Nephron (organoid): ENCODE data around the gene NKG7.
A peak's percentile ranks its signal among the peaks of the same experiment; 100 is the strongest.
"Not testable (repeated sequence)": the region's sequence is repeated elsewhere in the genome, so short reads cannot be mapped to it uniquely, and the experiment has no call there.

Experiments
- H3K27ac Mint-ChIP-seq, 3 experiments: 2 replicates each; pipeline ENCODE4 v1.8.0; 2020; ENCODE audit warnings: mixed read lengths in 3 of 3, mild to moderate bottlenecking in 2 of 3, moderate library complexity in 1 of 3
- H3K27me3 Mint-ChIP-seq: 2 replicates; pipeline ENCODE4 v1.8.0; 2021; ENCODE audit warnings: low read depth, mild to moderate bottlenecking, moderate library complexity, mixed read lengths
- H3K36me3 Mint-ChIP-seq: 2 replicates; pipeline ENCODE4 v1.8.0; 2020; ENCODE audit warnings: low read depth, mixed read lengths
- H3K4me1 Mint-ChIP-seq: 2 replicates; pipeline ENCODE4 v1.8.0; 2020; ENCODE audit warnings: mixed read lengths
- H3K4me3 Mint-ChIP-seq, 3 experiments: 2 replicates each; pipeline ENCODE4 v1.8.0; 2020; ENCODE audit warnings: mild to moderate bottlenecking in 3 of 3, mixed read lengths in 3 of 3, moderate library complexity in 2 of 3
- H3K9me3 Mint-ChIP-seq: 2 replicates; pipeline ENCODE4 v1.8.0; 2020; ENCODE audit warnings: mixed read lengths
- TF ChIP-seq, protein P1 (sequence below), 3 experiments: fragments of 200-600 bp; sonication (generic); IDR thresholded peaks; one replicate each; pipeline ENCODE4 v1.5.0; 2021; ENCODE audit warnings: antibody characterized with exemption in 3 of 3; ENCODE audit not compliant: unreplicated experiment in 3 of 3

The NKG7 gene, protein sequence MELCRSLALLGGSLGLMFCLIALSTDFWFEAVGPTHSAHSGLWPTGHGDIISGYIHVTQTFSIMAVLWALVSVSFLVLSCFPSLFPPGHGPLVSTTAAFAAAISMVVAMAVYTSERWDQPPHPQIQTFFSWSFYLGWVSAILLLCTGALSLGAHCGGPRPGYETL

DNA sequence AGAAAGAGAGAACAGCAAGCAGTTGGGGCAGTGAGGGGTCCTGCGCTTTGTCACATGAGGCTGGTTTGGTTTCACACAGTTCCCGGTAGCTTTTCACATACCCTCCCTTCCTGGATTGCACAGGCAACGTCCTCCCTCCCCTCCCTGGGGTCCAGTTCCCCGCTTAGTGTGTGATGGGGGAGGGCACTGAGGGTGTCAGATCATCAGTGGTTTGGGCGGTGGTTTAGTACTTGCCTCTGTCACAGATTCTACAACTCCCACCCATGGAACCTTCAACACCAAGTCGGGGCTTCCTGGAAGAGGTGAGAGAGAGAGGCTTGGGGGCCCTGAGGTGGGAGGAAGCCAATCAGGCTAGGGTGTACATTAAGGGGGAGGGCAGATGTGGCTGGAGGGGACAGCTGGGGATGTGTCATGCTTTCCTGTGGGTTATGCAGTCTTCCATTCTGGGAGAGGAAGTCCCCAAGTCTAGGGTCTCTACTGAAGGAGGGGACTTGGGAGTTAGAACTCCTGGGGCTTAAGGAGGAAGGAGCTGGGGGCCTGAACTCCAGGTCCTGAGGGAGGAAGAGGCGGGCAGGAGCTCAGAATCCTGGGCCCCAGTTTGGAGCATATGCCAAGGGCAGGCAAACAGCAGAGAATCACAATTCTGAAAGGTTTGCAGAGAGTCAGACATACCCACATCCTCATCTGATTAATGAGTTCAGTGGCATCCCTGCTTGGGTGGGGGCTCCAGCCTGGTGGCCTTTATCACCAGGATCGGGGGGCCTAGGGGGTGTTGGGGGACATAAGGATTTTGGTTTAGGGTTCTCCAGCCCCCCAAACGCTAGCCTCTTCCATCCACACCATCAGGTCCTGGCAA lies at the start of gene NKG7:
NKG7 (minus strand) TSS at position 6 of the 856 bp plus-strand sequence. CDS start 119 bp downstream, outside the sequence.
- Mint-ChIP-seq H3K36me3 (no peaks in the 10 kb centered on the region), H3K27me3 (peaks cover 9% of the 10 kb centered on the region), H3K4me3 (no peak within 1 kb of the TSS), H3K27ac (no peak within 1 kb of the TSS), H3K9me3 (no peaks in the 10 kb centered on the region), H3K4me1 (no peaks in the 10 kb centered on the region)
- TF ChIP-seq, protein P1, sequence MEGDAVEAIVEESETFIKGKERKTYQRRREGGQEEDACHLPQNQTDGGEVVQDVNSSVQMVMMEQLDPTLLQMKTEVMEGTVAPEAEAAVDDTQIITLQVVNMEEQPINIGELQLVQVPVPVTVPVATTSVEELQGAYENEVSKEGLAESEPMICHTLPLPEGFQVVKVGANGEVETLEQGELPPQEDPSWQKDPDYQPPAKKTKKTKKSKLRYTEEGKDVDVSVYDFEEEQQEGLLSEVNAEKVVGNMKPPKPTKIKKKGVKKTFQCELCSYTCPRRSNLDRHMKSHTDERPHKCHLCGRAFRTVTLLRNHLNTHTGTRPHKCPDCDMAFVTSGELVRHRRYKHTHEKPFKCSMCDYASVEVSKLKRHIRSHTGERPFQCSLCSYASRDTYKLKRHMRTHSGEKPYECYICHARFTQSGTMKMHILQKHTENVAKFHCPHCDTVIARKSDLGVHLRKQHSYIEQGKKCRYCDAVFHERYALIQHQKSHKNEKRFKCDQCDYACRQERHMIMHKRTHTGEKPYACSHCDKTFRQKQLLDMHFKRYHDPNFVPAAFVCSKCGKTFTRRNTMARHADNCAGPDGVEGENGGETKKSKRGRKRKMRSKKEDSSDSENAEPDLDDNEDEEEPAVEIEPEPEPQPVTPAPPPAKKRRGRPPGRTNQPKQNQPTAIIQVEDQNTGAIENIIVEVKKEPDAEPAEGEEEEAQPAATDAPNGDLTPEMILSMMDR (IDR thresholded peaks at IDR 0.05; ENCODE audit: unreplicated experiment in 3 of 3) = no peak

DNA sequence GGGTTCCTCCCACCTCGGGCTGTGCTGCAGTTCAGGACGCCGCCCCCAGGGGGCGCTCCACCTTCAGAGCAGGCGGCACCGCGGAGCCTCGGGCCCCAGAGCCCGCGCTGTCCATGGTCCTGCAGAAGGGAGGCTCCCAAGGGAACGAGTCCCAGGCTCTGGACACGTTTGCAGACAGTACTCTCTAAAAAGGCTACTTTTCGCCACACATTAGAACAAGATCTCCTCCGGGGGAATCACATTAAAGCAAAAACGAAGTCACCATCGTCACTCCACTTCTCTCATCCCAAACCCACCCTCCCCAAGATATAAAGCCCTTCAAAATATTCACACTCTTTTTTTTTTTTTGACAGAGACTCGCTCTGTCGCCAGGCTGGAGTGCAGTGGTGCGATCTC lies 49.6 kb upstream of the NKG7 start:
- Mint-ChIP-seq H3K36me3 (no peaks in the 10 kb centered on the region), H3K9me3 (no peaks in the 10 kb centered on the region), H3K4me3 (no peak overlapping the region), H3K4me1 (no peaks in the 10 kb centered on the region), H3K27ac (no peak overlapping the region), H3K27me3 (peaks cover 31% of the 10 kb centered on the region)
- TF ChIP-seq, protein P1 (IDR thresholded peaks at IDR 0.05; ENCODE audit: unreplicated experiment in 3 of 3) = peak; percentile 97 to 98 (median 97)

DNA sequence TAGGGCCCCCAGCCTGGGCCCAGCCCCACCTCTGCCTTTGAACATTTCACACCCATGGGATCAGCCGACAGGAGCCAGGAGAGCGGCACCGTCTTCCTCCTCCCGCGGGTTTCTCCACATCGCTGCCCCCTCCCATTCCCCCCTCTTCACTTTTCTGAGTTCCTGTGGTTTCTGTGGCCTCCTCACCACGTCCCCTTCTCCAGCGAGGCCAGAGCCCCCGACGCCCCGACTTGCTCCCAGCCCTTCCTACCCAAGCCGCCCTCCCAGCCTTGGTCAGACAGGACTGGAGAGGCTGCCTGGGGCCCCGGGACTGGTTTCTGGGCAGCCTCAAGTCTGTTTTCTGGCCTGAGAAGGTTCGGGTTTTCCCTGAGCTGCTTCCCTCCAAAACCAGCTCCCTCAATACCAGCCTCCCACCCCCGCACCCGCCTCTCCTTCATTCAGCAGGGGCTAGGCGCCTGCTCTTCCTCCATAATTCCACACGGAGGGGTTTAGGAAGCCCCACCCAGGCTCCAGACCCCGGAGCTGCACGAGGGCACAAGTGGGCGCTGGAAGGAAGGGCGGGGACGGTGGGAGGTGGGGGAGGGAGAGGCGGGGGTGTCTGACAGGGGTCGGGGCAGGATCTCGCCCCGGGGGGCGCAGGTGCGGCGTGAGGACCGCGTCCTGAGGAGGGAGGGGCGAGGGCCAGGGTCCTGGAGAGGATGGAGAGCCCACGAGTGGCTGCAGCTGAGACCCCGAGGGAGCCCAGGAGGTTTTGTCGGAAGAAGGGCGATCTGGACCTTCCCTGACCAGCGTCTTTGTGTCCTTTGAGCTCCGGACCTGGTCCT lies 49.0 kb upstream of the NKG7 start:
- no peak overlapping the region for H3K27ac Mint-ChIP-seq
- H3K9me3 Mint-ChIP-seq = no peaks in the 10 kb centered on the region
- no peak overlapping the region for H3K4me3 Mint-ChIP-seq
- TF ChIP-seq, protein P1 (IDR thresholded peaks at IDR 0.05; ENCODE audit: unreplicated experiment in 3 of 3) = no peak
- no peaks in the 10 kb centered on the region for H3K4me1 Mint-ChIP-seq
- peaks cover 28% of the 10 kb centered on the region for H3K27me3 Mint-ChIP-seq
- H3K36me3 Mint-ChIP-seq = no peaks in the 10 kb centered on the region

DNA sequence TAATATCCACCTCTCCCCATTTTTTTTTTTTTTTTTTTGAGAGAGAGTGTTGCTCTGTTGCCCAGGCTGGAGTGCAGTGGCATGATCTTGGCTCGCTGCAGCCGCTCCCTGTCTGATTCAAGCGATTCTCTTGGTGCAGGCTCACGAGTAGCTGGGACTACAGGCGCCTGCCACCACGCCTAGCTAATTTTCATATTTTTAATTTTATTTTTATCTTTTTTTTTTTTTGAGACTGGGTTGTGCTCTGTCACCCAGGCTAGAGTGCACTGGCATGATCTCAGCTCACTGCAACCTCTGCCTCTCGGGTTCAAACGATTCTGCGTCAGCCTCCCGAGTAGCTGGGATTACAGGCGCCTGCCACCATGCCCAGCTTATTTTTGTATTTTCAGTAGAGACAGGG lies 48.1 kb upstream of the NKG7 start:
- H3K4me3 Mint-ChIP-seq, H3K27ac Mint-ChIP-seq, H3K9me3 Mint-ChIP-seq, H3K4me1 Mint-ChIP-seq, H3K36me3 Mint-ChIP-seq: not testable (repeated sequence)
- H3K27me3 Mint-ChIP-seq = peaks cover 28% of the 10 kb centered on the region

DNA sequence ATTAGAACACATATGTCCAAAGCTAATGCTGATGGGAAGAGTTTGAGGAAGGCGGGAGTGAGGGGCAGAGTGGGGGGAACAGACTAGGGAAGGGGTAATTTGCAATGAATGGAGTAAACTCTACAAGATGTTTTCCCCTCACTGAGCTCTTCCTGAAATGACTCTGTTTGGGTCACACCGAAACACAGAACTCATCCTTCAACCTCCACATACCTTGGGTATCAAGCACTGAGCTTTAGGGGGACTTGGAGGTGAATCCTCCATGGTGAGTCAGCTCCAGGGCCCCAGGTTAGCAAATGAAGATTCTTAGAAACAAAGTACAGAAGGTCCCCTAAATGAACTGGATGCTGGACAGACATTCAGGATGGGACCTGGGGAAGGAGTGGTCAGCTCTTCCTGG lies 46.3 kb upstream of the NKG7 start:
- peaks cover 28% of the 10 kb centered on the region for H3K27me3 Mint-ChIP-seq
- H3K9me3 Mint-ChIP-seq = no peaks in the 10 kb centered on the region
- H3K27ac Mint-ChIP-seq = no peak overlapping the region
- no peaks in the 10 kb centered on the region for H3K36me3 Mint-ChIP-seq
- H3K4me1 Mint-ChIP-seq = no peaks in the 10 kb centered on the region
- H3K4me3 Mint-ChIP-seq = no peak overlapping the region
- TF ChIP-seq, protein P1 (IDR thresholded peaks at IDR 0.05; ENCODE audit: unreplicated experiment in 3 of 3) = no peak

DNA sequence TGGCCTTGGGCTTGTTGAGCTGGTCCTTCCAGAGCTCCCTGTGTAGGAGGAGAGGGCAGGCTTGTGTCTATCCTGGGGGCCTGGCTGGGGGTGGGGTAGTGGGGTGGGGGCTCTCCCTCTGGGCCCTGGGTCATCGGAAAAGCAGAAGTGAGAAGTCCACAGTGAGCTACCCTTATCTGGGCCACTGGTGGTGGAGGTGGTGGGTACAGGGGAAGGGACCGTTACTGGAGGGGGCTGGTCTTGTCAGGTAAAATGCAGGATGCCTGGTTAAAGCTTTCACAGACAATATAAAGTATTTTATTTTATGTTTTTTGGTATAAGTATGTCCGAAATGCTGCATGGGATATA lies 45.3 kb upstream of the NKG7 start:
- Mint-ChIP-seq H3K27ac (no peak overlapping the region), H3K36me3 (no peaks in the 10 kb centered on the region), H3K4me1 (no peaks in the 10 kb centered on the region), H3K27me3 (peaks cover 25% of the 10 kb centered on the region), H3K9me3 (no peaks in the 10 kb centered on the region), H3K4me3 (no peak overlapping the region)
- TF ChIP-seq, protein P1 (IDR thresholded peaks at IDR 0.05; ENCODE audit: unreplicated experiment in 3 of 3) = no peak
